GM23338 (cell line): Measurements from ENCODE around the gene CACNA1C. TPM values are rescaled to one million over a fixed set of nuclear protein-coding genes. Genes with fewer than 3 reads are reported as not detected.

Experiments used
- ATAC-seq: fragments of 200-7000 bp; cut with Tn5 transposase; 3 replicates; pipeline ENCODE4 v1.9.1; 2020
- DNase-seq: peaks from one replicate; pipeline ENCODE4 v3.0.0-alpha.2; 2015; ENCODE audit warnings: low spot score
- H2AFZ ChIP-seq: fragments of 200-600 bp; sonication (generic); 2 replicates; pipeline ENCODE4 v1.8.0; 2016; ENCODE audit warnings: antibody characterized with exemption, mild to moderate bottlenecking, moderate library complexity
- H3F3A ChIP-seq: fragments of 200-600 bp; sonication (generic); replicated peaks from 2 replicates; pipeline ENCODE4 v1.8.0; 2017; ENCODE audit warnings: antibody characterized with exemption, mixed run types, low read depth
- H3K27ac ChIP-seq: fragments of 200-600 bp; sonication (generic); 2 replicates; pipeline ENCODE4 v1.6.1; 2016; ENCODE audit warnings: low read depth
- H3K27me3 ChIP-seq: fragments of 200-600 bp; sonication (generic); 2 replicates; pipeline ENCODE4 v1.8.0; 2016; ENCODE audit warnings: mild to moderate bottlenecking, mixed run types, moderate library complexity; ENCODE audit not compliant: insufficient read depth
- H3K36me3 ChIP-seq: fragments of 200-600 bp; sonication (generic); 2 replicates; pipeline ENCODE4 v1.8.0; 2016; ENCODE audit warnings: mild to moderate bottlenecking; ENCODE audit not compliant: insufficient read depth
- H3K4me1 ChIP-seq: fragments of 200-600 bp; sonication (generic); 2 replicates; pipeline ENCODE4 v1.8.0; 2016; ENCODE audit warnings: mild to moderate bottlenecking, moderate library complexity; ENCODE audit not compliant: insufficient read depth
- H3K4me2 ChIP-seq: fragments of 200-600 bp; sonication (generic); 2 replicates; pipeline ENCODE4 v1.7.1; 2017; ENCODE audit warnings: mixed run types
- H3K4me3 ChIP-seq: fragments of 200-600 bp; sonication (generic); 2 replicates; pipeline ENCODE4 v1.6.1; 2016; ENCODE audit warnings: mixed run types
- H3K79me2 ChIP-seq: fragments of 200-600 bp; sonication (generic); replicated peaks from 2 replicates; pipeline ENCODE4 v1.8.0; 2017; ENCODE audit warnings: mild to moderate bottlenecking; ENCODE audit not compliant: insufficient read depth
- H3K9me2 ChIP-seq: fragments of 200-600 bp; sonication (generic); 2 replicates; pipeline ENCODE4 v1.8.0; 2017; ENCODE audit not compliant: insufficient read depth
- H4K20me1 ChIP-seq: fragments of 200-600 bp; sonication (generic); replicated peaks from 2 replicates; pipeline ENCODE4 v1.8.0; 2017; ENCODE audit warnings: mild to moderate bottlenecking; ENCODE audit not compliant: insufficient read depth
- H3K27ac Mint-ChIP-seq: 2 replicates; pipeline ENCODE4 v1.8.0; 2020; ENCODE audit warnings: inconsistent platforms, mild to moderate bottlenecking, moderate library complexity, mixed read lengths
- H3K27me3 Mint-ChIP-seq: 3 replicates; pipeline ENCODE4 v1.8.0; 2022; ENCODE audit warnings: low read depth, mild to moderate bottlenecking, moderate library complexity, mixed read lengths, inconsistent platforms; ENCODE audit not compliant: insufficient read depth, poor library complexity
- H3K36me3 Mint-ChIP-seq: 3 replicates; pipeline ENCODE4 v1.8.0; 2021; ENCODE audit warnings: low read depth, mild to moderate bottlenecking, inconsistent platforms, moderate library complexity, mixed read lengths
- H3K4me1 Mint-ChIP-seq: 3 replicates; pipeline ENCODE4 v1.8.0; 2020; ENCODE audit warnings: mild to moderate bottlenecking, inconsistent platforms, mixed read lengths
- H3K4me3 Mint-ChIP-seq: 3 replicates; pipeline ENCODE4 v1.8.0; 2021; ENCODE audit warnings: moderate library complexity, mild to moderate bottlenecking, inconsistent platforms, mixed read lengths
- H3K9me3 Mint-ChIP-seq: 3 replicates; pipeline ENCODE4 v1.8.0; 2020; ENCODE audit warnings: moderate library complexity, mild to moderate bottlenecking, inconsistent platforms, mixed read lengths
- EZH2 ChIP-seq: fragments of 200-600 bp; sonication (generic); IDR thresholded peaks from one replicate; pipeline ENCODE4 v1.8.0; 2017; ENCODE audit warnings: antibody characterized with exemption, mild to moderate bottlenecking, low read depth; ENCODE audit not compliant: unreplicated experiment
- JUNB ChIP-seq: IDR thresholded peaks from one replicate; pipeline ENCODE4 v1.6.1; 2016; ENCODE audit warnings: antibody characterized with exemption; ENCODE audit not compliant: unreplicated experiment
- NANOG ChIP-seq: IDR thresholded peaks from 2 replicates; pipeline ENCODE4 v1.6.1; 2016; ENCODE audit warnings: antibody characterized with exemption, borderline replicate concordance
- polyA plus RNA-seq: library from polyadenylated mRNA; unstranded; fragments of >200 nt; fragmentation: Nextera tagmentation; extraction: Ambion mirVana; gene quantifications from 2 replicates; pipeline ENCODE4 v1.2.1, GENCODE V29; 2016
- total RNA-seq: library from RNA; depleted of rRNA; stranded (reverse); fragments of >200 nt; shearing (Covaris generic); gene quantifications from 2 replicates; pipeline ENCODE4 v1.2.3, GENCODE V29; 2014
- TF ChIP-seq, protein P1 (sequence below): IDR thresholded peaks from 2 replicates; pipeline ENCODE4 v1.6.1; 2016; ENCODE audit warnings: antibody characterized with exemption
- TF ChIP-seq, protein P2 (sequence below): fragments of 250-450 bp; sonication (Bioruptor Pico); IDR thresholded peaks from 2 replicates; pipeline ENCODE4 v1.5.0; 2020; ENCODE audit warnings: mild to moderate bottlenecking, moderate library complexity
- TF ChIP-seq, protein P3 (sequence below), 2 experiments: fragments of 200-600 bp in 1 of 2; sonication (generic) in 1 of 2; conservative IDR thresholded peaks; 2 replicates each; pipeline versions ENCODE4 v1.5.1 to v1.6.1; 2016 to 2017; ENCODE audit warnings: antibody characterized with exemption in 2 of 2, low read depth in 2 of 2, mild to moderate bottlenecking in 2 of 2, moderate library complexity in 1 of 2

CACNA1C gene
- total and polyA plus RNA-seq, 2 experiments from 2014 or later, result 0.78 to 2.1 TPM

DNA sequence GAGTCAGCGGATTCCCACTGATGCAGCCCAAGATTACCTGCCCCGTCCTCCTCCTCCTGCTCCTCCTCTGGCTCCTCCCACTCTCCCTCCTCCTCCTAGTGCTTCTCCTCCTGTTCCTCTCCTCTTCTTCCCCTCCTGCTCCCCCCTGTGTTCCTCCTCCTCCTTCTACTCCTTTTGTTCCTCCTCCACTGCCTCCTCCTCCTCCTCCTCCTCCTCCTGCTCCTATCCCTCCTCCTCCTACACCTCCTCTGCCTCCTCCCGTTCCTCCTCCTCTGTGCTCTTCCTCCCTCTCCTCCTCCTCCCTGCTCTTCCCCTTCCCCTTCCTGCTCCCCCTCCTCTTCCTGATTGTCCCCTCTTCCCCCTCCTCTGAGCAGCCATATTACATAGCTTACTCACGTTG lies 141.3 kb downstream of the CACNA1C start:
- Histone ChIP-seq H3F3A (peaks cover 8% of the 10 kb centered on the region; the same call in 1 of the 2 replicates), H3K79me2 (no peaks in the 10 kb centered on the region), H3K9me2 (no peaks in the 10 kb centered on the region), H3K4me1 (peaks cover 36% of the 10 kb centered on the region), H3K27ac (no peak overlapping the region), H3K4me3 (no peak overlapping the region), H4K20me1 (no peaks in the 10 kb centered on the region), H2AFZ (no peak overlapping the region), H3K4me2 (no peak overlapping the region), H3K36me3 (no peaks in the 10 kb centered on the region), H3K27me3 (no peaks in the 10 kb centered on the region)
- no peaks in the 10 kb centered on the region for H3K9me3 Mint-ChIP-seq
- TF ChIP-seq, protein P1, sequence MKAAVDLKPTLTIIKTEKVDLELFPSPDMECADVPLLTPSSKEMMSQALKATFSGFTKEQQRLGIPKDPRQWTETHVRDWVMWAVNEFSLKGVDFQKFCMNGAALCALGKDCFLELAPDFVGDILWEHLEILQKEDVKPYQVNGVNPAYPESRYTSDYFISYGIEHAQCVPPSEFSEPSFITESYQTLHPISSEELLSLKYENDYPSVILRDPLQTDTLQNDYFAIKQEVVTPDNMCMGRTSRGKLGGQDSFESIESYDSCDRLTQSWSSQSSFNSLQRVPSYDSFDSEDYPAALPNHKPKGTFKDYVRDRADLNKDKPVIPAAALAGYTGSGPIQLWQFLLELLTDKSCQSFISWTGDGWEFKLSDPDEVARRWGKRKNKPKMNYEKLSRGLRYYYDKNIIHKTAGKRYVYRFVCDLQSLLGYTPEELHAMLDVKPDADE, result no peak
- TF ChIP-seq NANOG (no peak), JUNB (no peak), EZH2 (no peak)
- TF ChIP-seq, protein P2, sequence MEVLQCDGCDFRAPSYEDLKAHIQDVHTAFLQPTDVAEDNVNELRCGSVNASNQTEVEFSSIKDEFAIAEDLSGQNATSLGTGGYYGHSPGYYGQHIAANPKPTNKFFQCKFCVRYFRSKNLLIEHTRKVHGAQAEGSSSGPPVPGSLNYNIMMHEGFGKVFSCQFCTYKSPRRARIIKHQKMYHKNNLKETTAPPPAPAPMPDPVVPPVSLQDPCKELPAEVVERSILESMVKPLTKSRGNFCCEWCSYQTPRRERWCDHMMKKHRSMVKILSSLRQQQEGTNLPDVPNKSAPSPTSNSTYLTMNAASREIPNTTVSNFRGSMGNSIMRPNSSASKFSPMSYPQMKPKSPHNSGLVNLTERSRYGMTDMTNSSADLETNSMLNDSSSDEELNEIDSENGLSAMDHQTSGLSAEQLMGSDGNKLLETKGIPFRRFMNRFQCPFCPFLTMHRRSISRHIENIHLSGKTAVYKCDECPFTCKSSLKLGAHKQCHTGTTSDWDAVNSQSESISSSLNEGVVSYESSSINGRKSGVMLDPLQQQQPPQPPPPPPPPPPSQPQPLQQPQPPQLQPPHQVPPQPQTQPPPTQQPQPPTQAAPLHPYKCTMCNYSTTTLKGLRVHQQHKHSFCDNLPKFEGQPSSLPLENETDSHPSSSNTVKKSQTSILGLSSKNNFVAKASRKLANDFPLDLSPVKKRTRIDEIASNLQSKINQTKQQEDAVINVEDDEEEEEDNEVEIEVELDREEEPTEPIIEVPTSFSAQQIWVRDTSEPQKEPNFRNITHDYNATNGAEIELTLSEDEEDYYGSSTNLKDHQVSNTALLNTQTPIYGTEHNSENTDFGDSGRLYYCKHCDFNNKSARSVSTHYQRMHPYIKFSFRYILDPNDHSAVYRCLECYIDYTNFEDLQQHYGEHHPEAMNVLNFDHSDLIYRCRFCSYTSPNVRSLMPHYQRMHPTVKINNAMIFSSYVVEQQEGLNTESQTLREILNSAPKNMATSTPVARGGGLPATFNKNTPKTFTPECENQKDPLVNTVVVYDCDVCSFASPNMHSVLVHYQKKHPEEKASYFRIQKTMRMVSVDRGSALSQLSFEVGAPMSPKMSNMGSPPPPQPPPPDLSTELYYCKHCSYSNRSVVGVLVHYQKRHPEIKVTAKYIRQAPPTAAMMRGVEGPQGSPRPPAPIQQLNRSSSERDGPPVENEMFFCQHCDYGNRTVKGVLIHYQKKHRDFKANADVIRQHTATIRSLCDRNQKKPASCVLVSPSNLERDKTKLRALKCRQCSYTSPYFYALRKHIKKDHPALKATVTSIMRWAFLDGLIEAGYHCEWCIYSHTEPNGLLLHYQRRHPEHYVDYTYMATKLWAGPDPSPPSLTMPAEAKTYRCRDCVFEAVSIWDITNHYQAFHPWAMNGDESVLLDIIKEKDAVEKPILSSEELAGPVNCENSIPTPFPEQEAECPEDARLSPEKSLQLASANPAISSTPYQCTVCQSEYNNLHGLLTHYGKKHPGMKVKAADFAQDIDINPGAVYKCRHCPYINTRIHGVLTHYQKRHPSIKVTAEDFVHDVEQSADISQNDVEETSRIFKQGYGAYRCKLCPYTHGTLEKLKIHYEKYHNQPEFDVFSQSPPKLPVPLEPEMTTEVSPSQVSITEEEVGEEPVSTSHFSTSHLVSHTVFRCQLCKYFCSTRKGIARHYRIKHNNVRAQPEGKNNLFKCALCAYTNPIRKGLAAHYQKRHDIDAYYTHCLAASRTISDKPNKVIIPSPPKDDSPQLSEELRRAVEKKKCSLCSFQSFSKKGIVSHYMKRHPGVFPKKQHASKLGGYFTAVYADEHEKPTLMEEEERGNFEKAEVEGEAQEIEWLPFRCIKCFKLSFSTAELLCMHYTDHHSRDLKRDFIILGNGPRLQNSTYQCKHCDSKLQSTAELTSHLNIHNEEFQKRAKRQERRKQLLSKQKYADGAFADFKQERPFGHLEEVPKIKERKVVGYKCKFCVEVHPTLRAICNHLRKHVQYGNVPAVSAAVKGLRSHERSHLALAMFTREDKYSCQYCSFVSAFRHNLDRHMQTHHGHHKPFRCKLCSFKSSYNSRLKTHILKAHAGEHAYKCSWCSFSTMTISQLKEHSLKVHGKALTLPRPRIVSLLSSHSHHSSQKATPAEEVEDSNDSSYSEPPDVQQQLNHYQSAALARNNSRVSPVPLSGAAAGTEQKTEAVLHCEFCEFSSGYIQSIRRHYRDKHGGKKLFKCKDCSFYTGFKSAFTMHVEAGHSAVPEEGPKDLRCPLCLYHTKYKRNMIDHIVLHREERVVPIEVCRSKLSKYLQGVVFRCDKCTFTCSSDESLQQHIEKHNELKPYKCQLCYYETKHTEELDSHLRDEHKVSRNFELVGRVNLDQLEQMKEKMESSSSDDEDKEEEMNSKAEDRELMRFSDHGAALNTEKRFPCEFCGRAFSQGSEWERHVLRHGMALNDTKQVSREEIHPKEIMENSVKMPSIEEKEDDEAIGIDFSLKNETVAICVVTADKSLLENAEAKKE (CRISPR knock-in tag), result no peak
- TF ChIP-seq, protein P3, sequence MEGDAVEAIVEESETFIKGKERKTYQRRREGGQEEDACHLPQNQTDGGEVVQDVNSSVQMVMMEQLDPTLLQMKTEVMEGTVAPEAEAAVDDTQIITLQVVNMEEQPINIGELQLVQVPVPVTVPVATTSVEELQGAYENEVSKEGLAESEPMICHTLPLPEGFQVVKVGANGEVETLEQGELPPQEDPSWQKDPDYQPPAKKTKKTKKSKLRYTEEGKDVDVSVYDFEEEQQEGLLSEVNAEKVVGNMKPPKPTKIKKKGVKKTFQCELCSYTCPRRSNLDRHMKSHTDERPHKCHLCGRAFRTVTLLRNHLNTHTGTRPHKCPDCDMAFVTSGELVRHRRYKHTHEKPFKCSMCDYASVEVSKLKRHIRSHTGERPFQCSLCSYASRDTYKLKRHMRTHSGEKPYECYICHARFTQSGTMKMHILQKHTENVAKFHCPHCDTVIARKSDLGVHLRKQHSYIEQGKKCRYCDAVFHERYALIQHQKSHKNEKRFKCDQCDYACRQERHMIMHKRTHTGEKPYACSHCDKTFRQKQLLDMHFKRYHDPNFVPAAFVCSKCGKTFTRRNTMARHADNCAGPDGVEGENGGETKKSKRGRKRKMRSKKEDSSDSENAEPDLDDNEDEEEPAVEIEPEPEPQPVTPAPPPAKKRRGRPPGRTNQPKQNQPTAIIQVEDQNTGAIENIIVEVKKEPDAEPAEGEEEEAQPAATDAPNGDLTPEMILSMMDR (conservative IDR thresholded peaks at IDR 0.05; ENCODE audit: low read depth in 2 of 2), result no peak
- no peak overlapping the region for H3K27ac Mint-ChIP-seq
- DNase-seq (no peak), ATAC-seq (no peak)
- H3K4me1 Mint-ChIP-seq, result peaks cover 82% of the 10 kb centered on the region
- no peak overlapping the region for H3K4me3 Mint-ChIP-seq
- H3K27me3 Mint-ChIP-seq, result peaks cover 15% of the 10 kb centered on the region
- H3K36me3 Mint-ChIP-seq, result no peaks in the 10 kb centered on the region
